H9 (cell line): ENCODE results near the gene DYNC1H1. TPM values are rescaled to one million over a fixed set of nuclear protein-coding genes. Genes with fewer than 3 reads are reported as not detected.

Source experiments
- DNase-seq: peaks from one replicate; pipeline ENCODE4 v3.0.0-alpha.2; 2017
- H2AFZ ChIP-seq: one replicate; pipeline ENCODE4 v1.6.1; 2013; ENCODE audit warnings: mild to moderate bottlenecking, low read length, control low read depth, moderate library complexity
- H2AK5ac ChIP-seq: 2 replicates; pipeline ENCODE4 v1.6.1; 2013; ENCODE audit warnings: low read length, control low read depth, mixed read lengths; ENCODE audit not compliant: insufficient read length
- H2BK120ac ChIP-seq: one replicate; pipeline ENCODE4 v1.6.1; 2013; ENCODE audit warnings: low read depth, mild to moderate bottlenecking, low read length, control low read depth, inconsistent platforms; ENCODE audit not compliant: poor library complexity, severe bottlenecking
- H2BK12ac ChIP-seq: 2 replicates; pipeline ENCODE4 v1.6.1; 2013; ENCODE audit warnings: low read length, control low read depth, mixed read lengths, low read depth; ENCODE audit not compliant: insufficient read length
- H2BK15ac ChIP-seq: 2 replicates; pipeline ENCODE4 v1.6.1; 2013; ENCODE audit warnings: low read depth, low read length, control low read depth
- H2BK20ac ChIP-seq: one replicate; pipeline ENCODE4 v1.6.1; 2013; ENCODE audit warnings: low read depth, mild to moderate bottlenecking, low read length, control low read depth, inconsistent platforms; ENCODE audit not compliant: poor library complexity, severe bottlenecking
- H2BK5ac ChIP-seq: 2 replicates; pipeline ENCODE4 v1.6.1; 2013; ENCODE audit warnings: low read length, control low read depth, mixed read lengths; ENCODE audit not compliant: insufficient read length
- H3K14ac ChIP-seq: 2 replicates; pipeline ENCODE4 v1.6.1; 2013; ENCODE audit warnings: low read length, control low read depth; ENCODE audit not compliant: insufficient read depth
- H3K18ac ChIP-seq: 2 replicates; pipeline ENCODE4 v1.6.1; 2013; ENCODE audit warnings: low read depth, mild to moderate bottlenecking, mixed read lengths, low read length, control low read depth; ENCODE audit not compliant: insufficient read length
- H3K23ac ChIP-seq: 2 replicates; pipeline ENCODE4 v1.6.1; 2013; ENCODE audit warnings: low read length, control low read depth, mixed read lengths, low read depth; ENCODE audit not compliant: insufficient read length
- H3K23me2 ChIP-seq: 2 replicates; pipeline ENCODE4 v1.6.1; 2013; ENCODE audit warnings: low read depth, mild to moderate bottlenecking, mixed read lengths, low read length, control low read depth; ENCODE audit not compliant: insufficient read length, poor library complexity, severe bottlenecking
- H3K27ac ChIP-seq: 2 replicates; pipeline ENCODE4 v1.5.1; 2013; ENCODE audit warnings: low read length, control low read depth, mixed read lengths, low read depth; ENCODE audit not compliant: insufficient read length
- H3K27me3 ChIP-seq: 2 replicates; pipeline ENCODE4 v1.6.1; 2013; ENCODE audit warnings: low read length, control low read depth, inconsistent platforms; ENCODE audit not compliant: insufficient read depth
- H3K4ac ChIP-seq: 2 replicates; pipeline ENCODE4 v1.6.1; 2013; ENCODE audit warnings: low read depth, mild to moderate bottlenecking, control low read depth, inconsistent platforms, low read length, moderate library complexity
- H3K4me1 ChIP-seq: 2 replicates; pipeline ENCODE4 v1.6.1; 2013; ENCODE audit warnings: low read length, control low read depth, inconsistent platforms; ENCODE audit not compliant: insufficient read depth
- H3K4me2 ChIP-seq: 2 replicates; pipeline ENCODE4 v1.6.1; 2013; ENCODE audit warnings: low read length, control low read depth, mixed read lengths; ENCODE audit not compliant: insufficient read length, insufficient read depth
- H3K56ac ChIP-seq: 2 replicates; pipeline ENCODE4 v1.6.1; 2013; ENCODE audit warnings: low read depth, mild to moderate bottlenecking, mixed read lengths, low read length, control low read depth; ENCODE audit not compliant: insufficient read length
- H3K79me1 ChIP-seq: 2 replicates; pipeline ENCODE4 v1.6.1; 2013; ENCODE audit warnings: low read depth, mild to moderate bottlenecking, moderate library complexity, low read length, control low read depth, inconsistent platforms; ENCODE audit not compliant: insufficient read depth, poor library complexity, severe bottlenecking
- H3K79me2 ChIP-seq: 2 replicates; pipeline ENCODE4 v1.6.1; 2013; ENCODE audit warnings: low read length, control low read depth, inconsistent platforms; ENCODE audit not compliant: insufficient read depth
- H3K9ac ChIP-seq: 2 replicates; pipeline ENCODE4 v1.6.1; 2013; ENCODE audit warnings: low read length, control low read depth, mixed read lengths; ENCODE audit not compliant: insufficient read length; ENCODE audit errors: extremely low read depth
- H3K9me3 ChIP-seq: one replicate; pipeline ENCODE4 v1.6.1; 2013; ENCODE audit warnings: low read depth, low read length, inconsistent platforms; ENCODE audit not compliant: control insufficient read depth
- H3T11ph ChIP-seq: one replicate; pipeline ENCODE4 v1.6.1; 2013; ENCODE audit warnings: mild to moderate bottlenecking, low read length, control low read depth, inconsistent platforms
- H4K20me1 ChIP-seq: one replicate; pipeline ENCODE4 v1.6.1; 2013; ENCODE audit not compliant: control insufficient read depth, insufficient read length, insufficient read depth
- H4K5ac ChIP-seq: 2 replicates; pipeline ENCODE4 v1.6.1; 2013; ENCODE audit warnings: low read depth, mild to moderate bottlenecking, mixed read lengths, low read length, control low read depth; ENCODE audit not compliant: insufficient read length
- H4K8ac ChIP-seq: replicated peaks from 2 replicates; pipeline ENCODE4 v1.6.1; 2013; ENCODE audit warnings: low read length, control low read depth, mixed read lengths, low read depth; ENCODE audit not compliant: insufficient read length
- H4K91ac ChIP-seq: 2 replicates; pipeline ENCODE4 v1.6.1; 2013; ENCODE audit warnings: low read depth, mild to moderate bottlenecking, moderate library complexity, mixed read lengths, low read length, control low read depth; ENCODE audit not compliant: insufficient read length
- H3K27ac Mint-ChIP-seq, 3 experiments: 2 replicates in 2 of 3; 3 replicates in 1 of 3; pipeline ENCODE4 v1.8.0; 2020 to 2021; ENCODE audit warnings: mixed read lengths in 3 of 3, mild to moderate bottlenecking in 1 of 3, moderate library complexity in 1 of 3
- H3K27me3 Mint-ChIP-seq: 2 replicates; pipeline ENCODE4 v1.8.0; 2021; ENCODE audit warnings: low read depth, mild to moderate bottlenecking, moderate library complexity, mixed read lengths
- H3K36me3 Mint-ChIP-seq, 3 experiments: 2 replicates in 2 of 3; 3 replicates in 1 of 3; pipeline ENCODE4 v1.8.0; 2020 to 2021; ENCODE audit warnings: low read depth in 3 of 3, mixed read lengths in 3 of 3; ENCODE audit not compliant: insufficient read depth in 1 of 3
- H3K4me1 Mint-ChIP-seq, 2 experiments: 2 replicates each; pipeline ENCODE4 v1.8.0; 2020; ENCODE audit warnings: mixed read lengths in 2 of 2
- H3K4me3 Mint-ChIP-seq, 2 experiments: 2 replicates in 1 of 2; 3 replicates in 1 of 2; pipeline ENCODE4 v1.8.0; 2020 to 2021; ENCODE audit warnings: mild to moderate bottlenecking in 2 of 2, mixed read lengths in 2 of 2, moderate library complexity in 1 of 2
- H3K9me3 Mint-ChIP-seq, 2 experiments: 2 replicates in 1 of 2; 3 replicates in 1 of 2; pipeline ENCODE4 v1.8.0; 2020; ENCODE audit warnings: mild to moderate bottlenecking in 2 of 2, mixed read lengths in 2 of 2, moderate library complexity in 1 of 2
- WGBS: extraction: QIAGEN DNeasy Blood & Tissue Kit; methylation state at CpG from one replicate; pipeline ENCODE4 v1.1.7; 2013; ENCODE audit warnings: missing lambda C conversion rate, low lambda C conversion rate, mixed read lengths; ENCODE audit not compliant: insufficient read length; ENCODE audit errors: extremely low coverage; 5-methylcytosine and 5-hydroxymethylcytosine counted together
- total RNA-seq: library from RNA; stranded (reverse); gene quantifications from 2 replicates; pipeline ENCODE4 v1.2.1, GENCODE V29; 2021
- TF ChIP-seq, protein P1 (sequence below): fragments of 200-600 bp; sonication (generic); conservative IDR thresholded peaks from 3 replicates; pipeline ENCODE4 v1.8.0; 2021; ENCODE audit warnings: antibody characterized with exemption, mild to moderate bottlenecking

The DYNC1H1 gene
- total RNA-seq, 1 experiment from 2014 or later: 359 TPM

DNA sequence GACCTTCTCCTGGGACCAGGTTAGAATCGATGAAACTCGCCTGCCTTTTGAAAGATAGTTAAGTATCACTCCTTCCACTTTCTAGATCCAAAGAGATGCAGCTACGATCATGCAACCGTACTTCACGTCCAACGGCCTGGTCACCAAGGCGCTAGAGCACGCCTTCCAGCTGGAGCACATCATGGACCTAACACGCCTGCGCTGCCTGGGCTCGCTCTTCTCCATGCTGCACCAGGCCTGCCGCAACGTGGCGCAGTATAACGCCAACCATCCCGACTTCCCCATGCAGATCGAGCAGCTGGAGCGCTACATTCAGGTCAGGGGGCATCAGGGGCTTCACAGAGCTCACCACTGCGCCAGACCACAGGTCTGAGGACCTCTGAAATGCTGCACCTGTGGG lies 51.4 kb downstream of the DYNC1H1 start:
- Histone ChIP-seq H3K27ac (no peak overlapping the region), H2AFZ (no peak overlapping the region), H3K18ac (no peak overlapping the region), H4K91ac (no peak overlapping the region), H2BK120ac (no peak overlapping the region), H3K4ac (no peak overlapping the region), H3K14ac (no peak overlapping the region), H2BK15ac (no peak overlapping the region), H2BK5ac (no peak overlapping the region), H3K27me3 (no peaks in the 10 kb centered on the region), H3K4me2 (no peak overlapping the region), H3K4me1 (no peaks in the 10 kb centered on the region), H3T11ph (no peak overlapping the region), H4K20me1 (no peaks in the 10 kb centered on the region), H3K9ac (no peak overlapping the region), H2BK12ac (no peak overlapping the region), H3K79me1 (no peaks in the 10 kb centered on the region), H2AK5ac (no peak overlapping the region), H4K8ac (no peak overlapping the region), H2BK20ac (no peak overlapping the region), H3K56ac (no peak overlapping the region), H3K23me2 (no peaks in the 10 kb centered on the region), H3K79me2 (no peaks in the 10 kb centered on the region), H3K23ac (no peak overlapping the region), H3K9me3 (no peaks in the 10 kb centered on the region), H4K5ac (no peak overlapping the region)
- Mint-ChIP-seq H3K4me3 (no peak overlapping the region), H3K9me3 (no peaks in the 10 kb centered on the region), H3K4me1 (no peaks in the 10 kb centered on the region), H3K36me3 (peaks cover 80 to 98% (median 97%) of the 10 kb centered on the region in 3 experiments; a peak in 6 of 7 replicates), H3K27me3 (no peaks in the 10 kb centered on the region; the same call in 1 of the 2 replicates), H3K27ac (no peak overlapping the region; a peak in 2 of 7 replicates)
- TF ChIP-seq, protein P1, sequence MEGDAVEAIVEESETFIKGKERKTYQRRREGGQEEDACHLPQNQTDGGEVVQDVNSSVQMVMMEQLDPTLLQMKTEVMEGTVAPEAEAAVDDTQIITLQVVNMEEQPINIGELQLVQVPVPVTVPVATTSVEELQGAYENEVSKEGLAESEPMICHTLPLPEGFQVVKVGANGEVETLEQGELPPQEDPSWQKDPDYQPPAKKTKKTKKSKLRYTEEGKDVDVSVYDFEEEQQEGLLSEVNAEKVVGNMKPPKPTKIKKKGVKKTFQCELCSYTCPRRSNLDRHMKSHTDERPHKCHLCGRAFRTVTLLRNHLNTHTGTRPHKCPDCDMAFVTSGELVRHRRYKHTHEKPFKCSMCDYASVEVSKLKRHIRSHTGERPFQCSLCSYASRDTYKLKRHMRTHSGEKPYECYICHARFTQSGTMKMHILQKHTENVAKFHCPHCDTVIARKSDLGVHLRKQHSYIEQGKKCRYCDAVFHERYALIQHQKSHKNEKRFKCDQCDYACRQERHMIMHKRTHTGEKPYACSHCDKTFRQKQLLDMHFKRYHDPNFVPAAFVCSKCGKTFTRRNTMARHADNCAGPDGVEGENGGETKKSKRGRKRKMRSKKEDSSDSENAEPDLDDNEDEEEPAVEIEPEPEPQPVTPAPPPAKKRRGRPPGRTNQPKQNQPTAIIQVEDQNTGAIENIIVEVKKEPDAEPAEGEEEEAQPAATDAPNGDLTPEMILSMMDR: no peak
- no CpG with 5 or more reads among the region's 19 CpGs for WGBS
- no peak for DNase-seq
